Psoas muscle (tissue), 8 donors: ENCODE results near the gene UPF1. TPM values are rescaled to one million over a fixed set of nuclear protein-coding genes. Genes with fewer than 3 reads are reported as not detected.

ENCODE experiments used
- ATAC-seq, 4 donors: fragments of 200-7000 bp; cut with Tn5 transposase; one replicate each; pipeline ENCODE4 v1.9.1; 2020; ENCODE audit warnings: moderate library complexity in 3 of 4, mild to moderate bottlenecking in 2 of 4
- DNase-seq, 2 donors: peaks; one replicate each; pipeline ENCODE4 v3.0.0-alpha.2; 2020
- H3K27ac ChIP-seq: fragments of 200-600 bp; one replicate; pipeline ENCODE4 v1.8.0; 2022
- H3K27me3 ChIP-seq, 3 donors: fragments of 200-600 bp in 1 of 3; one replicate each; pipeline versions ENCODE4 v1.6.1 to v1.8.0; 2013 to 2022; ENCODE audit warnings: low read length in 2 of 3, mild to moderate bottlenecking in 2 of 3, moderate library complexity in 1 of 3; ENCODE audit not compliant: insufficient read depth in 3 of 3
- H3K36me3 ChIP-seq, 2 donors: fragments of 200-600 bp in 1 of 2; one replicate each; pipeline versions ENCODE4 v1.6.1 to v1.8.0; 2013 to 2022; ENCODE audit warnings: low read depth in 1 of 2, mild to moderate bottlenecking in 1 of 2, moderate library complexity in 1 of 2; ENCODE audit not compliant: insufficient read depth in 1 of 2
- H3K4me1 ChIP-seq: fragments of 200-600 bp; one replicate; pipeline ENCODE4 v1.8.0; 2022
- H3K4me3 ChIP-seq: fragments of 200-600 bp; one replicate; pipeline ENCODE4 v1.8.0; 2022; ENCODE audit warnings: mild to moderate bottlenecking
- H3K9me3 ChIP-seq: fragments of 200-600 bp; one replicate; pipeline ENCODE4 v1.8.0; 2022
- CTCF ChIP-seq: fragments of 200-600 bp; IDR thresholded peaks from one replicate; pipeline ENCODE4 v1.8.0; 2022; ENCODE audit warnings: antibody characterized with exemption
- WGBS, 3 donors: extraction: QIAGEN DNeasy Blood & Tissue Kit; methylation state at CpG; one replicate each; pipeline versions ENCODE4 v1.1.6 to v1.1.7; 2013; 5-methylcytosine and 5-hydroxymethylcytosine counted together
- intact Hi-C, 2 donors: fragments of 100-400 bp; cut with DNase I; formaldehyde crosslinking; loops; one replicate each; pipeline versions ENCODE4 v1.11.0 to v1.14.2; 2022
- polyA plus RNA-seq, 3 donors: library from polyadenylated mRNA; stranded (reverse); fragments of 200-250 nt; gene quantifications; one replicate each; pipeline ENCODE4 v1.2.3, GENCODE V29; 2013
- total RNA-seq, 4 donors: library from RNA; stranded (reverse); fragmentation: NEBNext Ultra II Directional in 2 of 4; extraction: Animal tissue kit (Norgen Biotek cat#: 25700) in 2 of 4; gene quantifications; one replicate each; pipeline versions ENCODE4 v1.2.1 to v1.2.4, GENCODE V29; 2021 to 2023
- donor health status: healthy with polysubstance abuse.
- donor health status: DM: no; HTN: no; CAD: no; lungs with moderate emphysema.
- donor health status: Bipolar disorder and iron deficiency.
- donor health status: healthy.
- donor health status: DM: yes; HTN: yes; CAD: no.
- donor health status: DM: no; HTN: no; CAD: no.
- donor health status: DM: no; HTN: no; CAD: no.
- donor health status: DM: yes; HTN: yes; CAD: no.

UPF1 gene
- total and polyA plus RNA-seq, 7 donors, result 15.6 to 45.0 (median 34.6) TPM

- no peak for TF ChIP-seq CTCF
- WGBS, 3 donors, result 93 to 96% (median 94%) methylated on average over 7 of the region's 7 CpGs
- Histone ChIP-seq H3K27ac (no peak overlapping the region), H3K4me3 (no peak overlapping the region), H3K27me3 (no peaks in the 10 kb centered on the region), H3K36me3 (peaks cover 0 to 24% of the 10 kb centered on the region in 2 donors), H3K4me1 (no peaks in the 10 kb centered on the region), H3K9me3 (no peaks in the 10 kb centered on the region)
- no peak for ATAC-seq
- DNase-seq, result no peak
- intact Hi-C loops, result no loop called here
Measured at GRCh38 chr19:18881491-18881890, 49.7 kb downstream of the UPF1 start.

- Histone ChIP-seq H3K27me3 (no peaks in the 10 kb centered on the region), H3K4me3 (no peak overlapping the region), H3K36me3 (peaks cover 0 to 13% of the 10 kb centered on the region in 2 donors), H3K4me1 (no peaks in the 10 kb centered on the region), H3K9me3 (no peaks in the 10 kb centered on the region), H3K27ac (no peak overlapping the region)
- WGBS, 3 donors, result 84 to 88% (median 84%) methylated on average over 29 to 30 of the region's 30 CpGs
- ATAC-seq (no peak), DNase-seq (no peak)
- TF ChIP-seq CTCF, result no peak
- intact Hi-C loops, result no loop called here
Measured at GRCh38 chr19:18883526-18884304, 52.0 kb downstream of the UPF1 start.

- no peak for TF ChIP-seq CTCF
- no peaks in the 10 kb centered on the region for H3K27me3 ChIP-seq
Measured at GRCh38 chr19:18886972-18887371, 55.2 kb downstream of the UPF1 start.

GRCh38 chr19:18889949-18890745 is 58.4 kb downstream of the UPF1 start:
- no peaks in the 10 kb centered on the region for H3K9me3 ChIP-seq
- ATAC-seq, result no peak
- no peak for DNase-seq
- peaks cover 14% of the 10 kb centered on the region for H3K4me1 ChIP-seq
- no peak overlapping the region for H3K4me3 ChIP-seq
- no peaks in the 10 kb centered on the region for H3K27me3 ChIP-seq
- no peak for TF ChIP-seq CTCF
- WGBS, 3 donors, result 85 to 91% (median 87%) methylated on average over 10 of the region's 10 CpGs
- intact Hi-C loops, result loop anchor here in 1 of 2 donors (5.0 kb wide), 1 partner anchor 97 kb away; no protein-coding TSS in a partner anchor
- H3K27ac ChIP-seq, result no peak overlapping the region
- no peaks in the 10 kb centered on the region for H3K36me3 ChIP-seq

More at GRCh38 chr19:18886972-18887371, 55.2 kb downstream of the UPF1 start:
- no peak for DNase-seq
- H3K27ac ChIP-seq, result no peak overlapping the region
- peaks cover 0 to 6% of the 10 kb centered on the region in 2 donors for H3K36me3 ChIP-seq
- no peaks in the 10 kb centered on the region for H3K9me3 ChIP-seq
- intact Hi-C loops, result no loop called here
- H3K4me3 ChIP-seq, result no peak overlapping the region
- ATAC-seq, result no peak
- H3K4me1 ChIP-seq, result no peaks in the 10 kb centered on the region
- WGBS, 3 donors, result 92 to 93% (median 92%) methylated on average over 4 of the region's 4 CpGs
